ENCODE results near the gene RNF214.
"Not testable (repeated sequence)": the region's sequence is repeated elsewhere in the genome, so short reads cannot be mapped to it uniquely, and the experiment has no call there.

Gene RNF214

DNA sequence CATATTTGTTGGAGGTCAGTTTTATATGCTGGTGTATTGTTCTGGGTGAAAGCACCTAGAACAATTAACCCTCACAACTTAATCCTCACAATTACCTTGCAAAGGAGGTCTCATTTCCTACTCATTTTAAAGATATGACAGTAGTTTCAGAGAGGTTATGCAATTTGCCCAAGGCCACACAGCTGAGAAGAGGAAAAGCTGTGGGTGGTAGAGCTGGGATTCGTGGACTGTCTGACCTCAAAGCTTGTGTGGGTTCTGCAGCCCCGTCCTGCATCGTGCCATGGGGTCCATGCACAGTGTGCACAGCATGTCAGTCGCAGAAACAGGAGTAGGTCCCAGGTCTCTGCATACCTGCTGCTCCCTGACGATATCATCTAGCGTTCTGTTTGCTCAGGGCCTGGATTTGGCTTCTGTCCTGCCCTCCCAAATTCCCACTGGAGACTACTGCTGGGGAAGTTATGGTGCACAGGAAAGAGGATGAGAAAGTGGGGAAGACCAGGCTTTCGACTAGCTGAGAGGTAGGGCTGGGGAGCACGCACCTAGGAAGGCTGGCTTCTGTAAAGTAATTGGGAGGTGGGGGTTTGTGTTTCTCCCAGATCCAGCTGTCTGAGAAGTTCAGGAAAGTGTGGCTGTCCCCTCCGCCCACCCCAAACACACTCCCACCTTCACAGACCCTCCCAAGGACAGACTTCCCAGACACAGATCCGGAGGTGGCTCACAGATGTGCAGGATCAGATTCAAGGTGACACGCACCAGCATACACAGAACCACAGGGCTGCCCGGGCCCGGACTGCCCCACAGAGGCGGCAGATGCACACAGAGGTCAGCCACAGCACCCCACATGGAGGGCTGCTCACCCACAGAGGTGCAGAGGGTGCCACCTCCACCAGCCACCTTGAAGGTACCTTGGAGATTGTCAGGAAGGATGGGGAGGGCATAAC, 81.6 kb downstream of the RNF214 start:
- Histone ChIP-seq H3K9me3 (ENCODE audit: low read length) (no peaks in the 10 kb centered on the region), H3K27me3 (ENCODE audit: control insufficient read depth in 1 of 2, insufficient read depth in 2 of 2, low read length in 2 of 2) (no peaks in the 10 kb centered on the region), H3K4me3 (ENCODE audit: low read depth in 1 of 2, low read length in 2 of 2) (peak overlapping the region in 1 of 2 donors; percentile 75), H3K36me3 (ENCODE audit: insufficient read depth, low read length) (no peaks in the 10 kb centered on the region), H3K4me1 (ENCODE audit: insufficient read depth, low read length) (peaks cover 12% of the 10 kb centered on the region), H3K27ac (ENCODE audit: low read depth, low read length) (no peak overlapping the region), H3K9ac (ENCODE audit: low read length) (no peak overlapping the region)

DNA sequence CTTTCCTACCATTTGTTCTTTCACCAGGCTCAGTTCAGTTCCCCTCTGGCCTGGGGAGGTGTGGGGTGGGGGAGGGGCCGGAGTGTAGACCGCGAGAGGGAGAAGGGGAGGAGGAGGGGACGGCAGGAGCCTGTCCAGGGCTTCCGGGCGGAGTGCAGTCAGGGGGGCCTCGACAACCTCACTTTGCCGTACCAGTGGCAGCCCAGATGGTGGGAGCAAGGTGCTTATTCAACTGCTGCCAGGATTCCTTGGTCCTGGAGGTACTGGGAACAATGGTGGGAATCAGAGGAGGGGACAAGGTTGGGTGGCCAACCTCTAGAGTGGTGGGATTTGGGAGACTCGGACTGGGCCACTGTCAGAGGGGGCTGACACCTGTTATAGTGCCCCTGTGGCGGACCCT, 82.4 kb downstream of the RNF214 start:
- peaks cover 12% of the 10 kb centered on the region for H3K4me1 ChIP-seq (ENCODE audit: insufficient read depth, low read length)
- H3K9ac ChIP-seq (ENCODE audit: low read length), result no peak overlapping the region
- H3K9me3 ChIP-seq (ENCODE audit: low read length), result no peaks in the 10 kb centered on the region
- no peaks in the 10 kb centered on the region for H3K36me3 ChIP-seq (ENCODE audit: insufficient read depth, low read length)
- no peaks in the 10 kb centered on the region for H3K27me3 ChIP-seq (ENCODE audit: control insufficient read depth in 1 of 2, insufficient read depth in 2 of 2, low read length in 2 of 2)
- peak overlapping the region; percentile 75 to 76 for H3K4me3 ChIP-seq (ENCODE audit: low read depth in 1 of 2, low read length in 2 of 2)
- H3K27ac ChIP-seq (ENCODE audit: low read depth, low read length), result no peak overlapping the region

DNA sequence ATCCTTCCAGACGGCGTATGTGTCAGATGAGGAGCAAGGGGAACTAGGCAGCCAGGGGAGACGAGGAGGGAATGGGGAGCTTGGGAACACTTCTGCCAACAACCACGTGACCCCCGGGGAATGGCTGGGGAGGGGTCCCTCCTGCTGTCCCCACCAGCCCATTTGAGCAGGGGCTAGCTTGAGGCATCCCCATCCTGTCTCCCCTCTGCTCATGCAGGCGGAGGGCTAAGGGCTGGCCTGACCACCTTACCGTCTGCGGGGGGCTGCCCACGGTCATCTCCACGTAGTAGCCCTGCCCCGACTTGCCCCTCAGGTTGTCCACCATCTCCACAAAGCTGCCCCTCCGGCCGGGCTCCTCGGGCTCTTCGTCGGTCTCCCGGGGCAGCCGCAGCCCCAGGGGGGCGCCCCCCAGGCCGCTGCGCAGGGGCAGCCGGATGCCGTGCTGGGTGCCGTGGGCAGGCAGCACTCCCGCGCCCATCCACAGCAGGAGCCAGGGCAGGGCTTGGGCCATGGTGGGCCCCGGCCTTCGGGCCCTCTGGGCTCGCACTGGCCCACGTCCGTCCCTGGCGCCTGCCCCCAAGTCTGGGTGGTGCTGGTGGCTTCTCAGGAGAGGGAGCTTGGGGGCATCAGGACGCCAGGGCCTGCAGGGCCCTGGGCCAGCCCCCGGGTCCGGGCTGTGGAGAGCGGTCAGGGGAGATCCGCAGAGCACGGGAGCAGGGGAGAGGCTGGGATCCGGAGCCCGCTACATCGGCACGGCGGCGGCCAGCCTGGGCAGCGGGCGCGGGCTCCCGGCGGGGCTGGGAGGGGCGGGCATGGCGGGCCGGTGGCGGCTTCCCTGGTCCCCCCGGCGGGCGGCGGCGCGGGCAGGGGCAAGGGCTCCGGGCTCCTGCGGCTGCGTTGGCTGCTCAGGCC, 83.1 kb downstream of the RNF214 start:
- no peak overlapping the region for H3K9ac ChIP-seq (ENCODE audit: low read length)
- peak overlapping the region; percentile 29 for H3K27ac ChIP-seq (ENCODE audit: low read depth, low read length)
- H3K27me3 ChIP-seq (ENCODE audit: control insufficient read depth in 1 of 2, insufficient read depth in 2 of 2, low read length in 2 of 2), result no peaks in the 10 kb centered on the region
- H3K4me3 ChIP-seq (ENCODE audit: low read depth in 1 of 2, low read length in 2 of 2), result peak overlapping the region; percentile 75 to 76
- H3K4me1 ChIP-seq (ENCODE audit: insufficient read depth, low read length), result peaks cover 12% of the 10 kb centered on the region
- no peaks in the 10 kb centered on the region for H3K9me3 ChIP-seq (ENCODE audit: low read length)
- H3K36me3 ChIP-seq (ENCODE audit: insufficient read depth, low read length), result no peaks in the 10 kb centered on the region

- no peaks in the 10 kb centered on the region for H3K27me3 ChIP-seq (ENCODE audit: control insufficient read depth in 1 of 2, insufficient read depth in 2 of 2, low read length in 2 of 2)
- no peaks in the 10 kb centered on the region for H3K9me3 ChIP-seq (ENCODE audit: low read length)
- no peaks in the 10 kb centered on the region for H3K36me3 ChIP-seq (ENCODE audit: insufficient read depth, low read length)
- H3K4me3 ChIP-seq (ENCODE audit: low read depth in 1 of 2, low read length in 2 of 2), result peak within 1 kb of the TSS; percentile 75 to 76
- H3K27ac ChIP-seq (ENCODE audit: low read depth, low read length), result peak within 1 kb of the TSS; percentile 29
- peak within 1 kb of the TSS; percentile 57 for H3K9ac ChIP-seq (ENCODE audit: low read length)
- peaks cover 12% of the 10 kb centered on the region for H3K4me1 ChIP-seq (ENCODE audit: insufficient read depth, low read length)
Measured at GRCh38 chr11:117316197-117316961, 83.9 kb downstream of the RNF214 start, which contains the start of gene BACE1. BACE1 (minus strand) TSS chr11:117316256; CDS start chr11:117315795, 461 bp downstream.

GRCh38 chr11:117318738-117319137, 86.3 kb downstream of the RNF214 start:
- peaks cover 12% of the 10 kb centered on the region for H3K4me1 ChIP-seq (ENCODE audit: insufficient read depth, low read length)
- H3K4me3 ChIP-seq (ENCODE audit: low read depth in 1 of 2, low read length in 2 of 2), result no peak overlapping the region
- no peaks in the 10 kb centered on the region for H3K27me3 ChIP-seq (ENCODE audit: control insufficient read depth in 1 of 2, insufficient read depth in 2 of 2, low read length in 2 of 2)
- H3K36me3 ChIP-seq (ENCODE audit: insufficient read depth, low read length), result no peaks in the 10 kb centered on the region
- H3K27ac ChIP-seq (ENCODE audit: low read depth, low read length), result no peak overlapping the region
- H3K9ac ChIP-seq (ENCODE audit: low read length), result no peak overlapping the region
- H3K9me3 ChIP-seq (ENCODE audit: low read length), result no peaks in the 10 kb centered on the region

GRCh38 chr11:117319214-117319840, 86.9 kb downstream of the RNF214 start:
- no peak overlapping the region for H3K27ac ChIP-seq (ENCODE audit: low read depth, low read length)
- peaks cover 10% of the 10 kb centered on the region for H3K4me1 ChIP-seq (ENCODE audit: insufficient read depth, low read length)
- H3K4me3 ChIP-seq (ENCODE audit: low read depth in 1 of 2, low read length in 2 of 2), result no peak overlapping the region
- H3K27me3 ChIP-seq (ENCODE audit: control insufficient read depth in 1 of 2, insufficient read depth in 2 of 2, low read length in 2 of 2), result no peaks in the 10 kb centered on the region
- H3K9ac ChIP-seq (ENCODE audit: low read length), result no peak overlapping the region
- no peaks in the 10 kb centered on the region for H3K36me3 ChIP-seq (ENCODE audit: insufficient read depth, low read length)
- H3K9me3 ChIP-seq (ENCODE audit: low read length), result no peaks in the 10 kb centered on the region

GRCh38 chr11:117327255-117327566, 94.7 kb downstream of the RNF214 start:
- H3K4me1 ChIP-seq (ENCODE audit: insufficient read depth, low read length), result peaks cover 11% of the 10 kb centered on the region
- H3K27me3 ChIP-seq (ENCODE audit: control insufficient read depth in 1 of 2, insufficient read depth in 2 of 2, low read length in 2 of 2); H3K9ac ChIP-seq (ENCODE audit: low read length); H3K9me3 ChIP-seq (ENCODE audit: low read length); H3K36me3 ChIP-seq (ENCODE audit: insufficient read depth, low read length); H3K27ac ChIP-seq (ENCODE audit: low read depth, low read length): not testable (repeated sequence)
- peak overlapping the region in 1 of 2 donors; percentile 91 for H3K4me3 ChIP-seq (ENCODE audit: low read depth in 1 of 2, low read length in 2 of 2)

DNA sequence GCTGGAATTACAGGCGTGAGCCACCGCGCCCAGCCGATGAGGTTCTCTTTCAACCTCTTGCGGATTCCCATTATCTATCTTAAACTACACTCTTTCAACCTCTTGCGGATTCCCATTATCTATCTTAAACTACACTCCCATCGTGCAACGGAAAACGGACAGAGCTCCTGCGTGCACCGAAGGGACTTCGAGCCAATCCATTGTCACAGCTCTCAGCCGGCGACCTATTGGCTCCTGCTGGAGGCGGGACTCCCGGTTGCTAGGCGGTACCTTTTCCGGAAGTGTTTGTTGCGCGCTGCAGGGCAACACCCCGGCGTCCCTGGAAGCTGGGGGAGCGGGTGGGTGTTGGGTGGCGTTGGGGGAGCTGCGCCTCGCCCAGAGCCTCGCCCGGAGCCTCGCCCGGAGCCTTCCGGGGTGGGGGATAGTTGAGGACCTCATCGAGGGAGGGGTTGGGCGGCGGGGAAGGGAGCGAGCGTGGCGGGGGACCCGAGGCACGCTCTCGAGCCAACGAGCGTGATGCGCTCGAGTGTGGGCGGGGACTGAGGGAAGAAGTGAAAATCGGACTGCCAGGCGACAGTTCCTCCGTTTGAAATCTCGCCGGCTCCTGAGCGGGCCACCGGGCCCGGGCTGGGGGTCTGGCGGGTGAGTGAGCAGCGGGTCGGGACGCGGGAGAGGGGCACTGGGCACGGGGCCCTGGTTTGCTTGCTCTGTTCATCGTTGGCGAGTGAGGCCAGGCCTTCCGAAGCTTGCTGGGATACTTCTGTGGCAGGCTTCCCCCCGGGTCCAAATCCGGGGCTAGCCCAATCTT, 95.3 kb downstream of the RNF214 start, which contains the start of gene CEP164:
TSS of gene CEP164 (plus strand) at position 288 of the 808 bp plus-strand sequence. CDS start 10,733 bp downstream, outside the sequence.
- H3K36me3 ChIP-seq (ENCODE audit: insufficient read depth, low read length), result no peaks in the 10 kb centered on the region

GRCh38 chr11:117328375-117329010, 96.0 kb downstream of the RNF214 start:
- Histone ChIP-seq H3K9me3 (ENCODE audit: low read length) (no peaks in the 10 kb centered on the region), H3K9ac (ENCODE audit: low read length) (peak overlapping the region; percentile 53), H3K4me1 (ENCODE audit: insufficient read depth, low read length) (peaks cover 11% of the 10 kb centered on the region), H3K27ac (ENCODE audit: low read depth, low read length) (peak overlapping the region; percentile 90), H3K27me3 (ENCODE audit: control insufficient read depth in 1 of 2, insufficient read depth in 2 of 2, low read length in 2 of 2) (no peaks in the 10 kb centered on the region), H3K36me3 (ENCODE audit: insufficient read depth, low read length) (no peaks in the 10 kb centered on the region), H3K4me3 (ENCODE audit: low read depth in 1 of 2, low read length in 2 of 2) (peak overlapping the region; percentile 78 to 91)

More for the DNA sequence above, 95.3 kb downstream of the RNF214 start, which contains the start of gene CEP164:
- Histone ChIP-seq H3K9ac (ENCODE audit: low read length) (peak within 1 kb of the TSS; percentile 53), H3K9me3 (ENCODE audit: low read length) (no peaks in the 10 kb centered on the region), H3K27ac (ENCODE audit: low read depth, low read length) (peak within 1 kb of the TSS; percentile 90), H3K4me3 (ENCODE audit: low read depth in 1 of 2, low read length in 2 of 2) (peak within 1 kb of the TSS; percentile 78 to 91), H3K4me1 (ENCODE audit: insufficient read depth, low read length) (peaks cover 11% of the 10 kb centered on the region), H3K27me3 (ENCODE audit: control insufficient read depth in 1 of 2, insufficient read depth in 2 of 2, low read length in 2 of 2) (no peaks in the 10 kb centered on the region)
